Suprapubic skin (tissue), 4 donors: Measurements from ENCODE around the gene PAX7.

ENCODE experiments used
- CTCF ChIP-seq, 2 donors: fragments of 200-600 bp in 1 of 2; fragments of 450-650 bp in 1 of 2; sonication (generic) in 1 of 2; IDR thresholded peaks; one replicate each; pipeline ENCODE4 v1.5.1; 2016 to 2019; ENCODE audit warnings: antibody characterized with exemption in 2 of 2, mild to moderate bottlenecking in 1 of 2, moderate library complexity in 1 of 2
- EP300 ChIP-seq: sonication (generic); formaldehyde crosslinking; IDR thresholded peaks from one replicate; pipeline ENCODE4 v1.6.1; 2017; ENCODE audit warnings: antibody characterized with exemption
- POLR2A ChIP-seq, 2 donors: fragments of 450-650 bp; IDR thresholded peaks; one replicate each; pipeline ENCODE4 v1.6.1; 2017; ENCODE audit warnings: antibody characterized with exemption in 2 of 2, mild to moderate bottlenecking in 2 of 2, moderate library complexity in 2 of 2
- POLR2AphosphoS5 ChIP-seq, 3 donors: sonication (generic); formaldehyde crosslinking; IDR thresholded peaks; one replicate each; pipeline ENCODE4 v1.6.1; 2017; ENCODE audit warnings: antibody characterized with exemption in 3 of 3

- TF ChIP-seq POLR2AphosphoS5 (IDR thresholded peaks at IDR 0.05) (no peak), CTCF (IDR thresholded peaks at IDR 0.05) (no peak), POLR2A (IDR thresholded peaks at IDR 0.05) (no peak), EP300 (no peak)
Observed at GRCh38 chr1:18752409-18752808, 121.8 kb downstream of the PAX7 start.
